Hematopoietic multipotent progenitor cell treated with erythropoietin and hydrocortisone succinate and interleukin-3 and kit ligand, for 15 days (in vitro differentiated cells): Measurements from ENCODE around the gene TMEM147.
A peak's percentile ranks its signal among the peaks of the same experiment; 100 is the strongest.

Experiments
- DNase-seq: peaks from one replicate; pipeline ENCODE4 v3.0.0-alpha.2; 2015; ENCODE audit warnings: low spot score

Gene TMEM147

GRCh38 chr19:35549174-35549788, 3.9 kb downstream of the TMEM147 start:
- peak; percentile 85 for DNase-seq

DNA sequence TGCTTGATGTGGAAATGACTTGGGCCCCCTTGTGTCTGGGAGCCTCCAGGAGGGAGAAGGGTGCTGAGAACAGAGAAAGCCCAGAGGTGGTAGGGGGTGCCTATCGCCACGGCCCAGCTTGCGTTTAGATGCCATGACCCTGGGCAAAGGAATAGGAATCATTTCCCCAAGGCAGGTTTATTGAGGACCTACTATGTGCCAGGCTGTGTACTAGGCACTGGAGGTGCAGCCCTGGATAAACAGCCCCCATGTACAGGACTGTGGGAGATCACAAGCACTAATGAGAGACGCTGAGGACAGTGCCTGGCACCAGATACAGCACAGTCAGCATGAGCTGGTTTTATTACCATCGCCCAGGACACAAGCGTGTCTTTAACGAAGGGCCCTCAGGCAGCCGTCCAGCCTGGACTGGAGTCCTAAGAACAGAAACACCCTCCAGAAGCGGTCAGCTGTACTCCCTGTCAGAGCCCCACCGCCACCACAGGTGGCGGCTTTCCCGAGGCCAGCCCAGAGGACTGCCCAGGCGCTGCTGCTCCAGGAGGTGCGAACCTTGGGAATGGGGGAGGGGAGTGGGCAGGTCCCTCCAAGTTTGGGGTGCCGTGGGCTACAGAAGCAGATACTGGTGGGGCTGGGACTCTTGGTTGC, 4.6 kb downstream of the TMEM147 start:
- no peak for DNase-seq

DNA sequence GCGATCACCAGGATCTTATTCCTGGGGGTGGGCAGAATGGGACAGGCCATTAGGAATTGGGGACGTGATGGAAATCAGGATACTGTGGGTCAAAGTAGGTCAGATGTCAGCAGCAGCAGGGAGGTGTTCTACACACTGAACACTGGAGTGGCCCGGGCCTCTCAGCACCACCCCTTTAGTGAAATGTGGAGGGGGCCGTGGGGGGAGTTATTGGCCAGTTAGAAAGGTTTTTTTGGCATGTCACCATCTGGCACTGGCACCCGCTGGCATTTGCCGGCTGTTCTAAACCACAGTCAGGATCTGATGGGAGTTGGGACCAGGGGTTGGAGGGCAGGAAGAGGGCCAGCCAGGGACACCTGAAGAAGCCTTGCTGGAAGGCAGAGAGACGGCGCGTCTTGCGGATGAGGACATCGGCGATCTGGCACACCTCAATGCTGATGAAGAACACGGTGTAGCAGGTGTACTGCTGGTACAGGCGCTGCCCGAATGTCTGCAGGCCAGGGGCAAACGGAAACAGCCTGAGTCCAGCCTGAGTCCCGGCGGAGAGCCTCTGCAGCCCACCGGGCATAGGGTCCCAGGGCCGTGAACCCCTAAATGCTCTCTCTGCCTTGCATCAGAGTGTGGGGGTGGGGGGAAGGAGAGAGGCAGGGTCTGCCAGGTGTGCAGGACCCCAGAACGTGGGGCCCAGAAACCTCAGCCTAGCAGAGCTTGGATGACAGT, 5.8 kb downstream of the TMEM147 start:
- DNase-seq: no peak

GRCh38 chr19:35552534-35553384, 7.3 kb downstream of the TMEM147 start:
- DNase-seq: no peak

DNA sequence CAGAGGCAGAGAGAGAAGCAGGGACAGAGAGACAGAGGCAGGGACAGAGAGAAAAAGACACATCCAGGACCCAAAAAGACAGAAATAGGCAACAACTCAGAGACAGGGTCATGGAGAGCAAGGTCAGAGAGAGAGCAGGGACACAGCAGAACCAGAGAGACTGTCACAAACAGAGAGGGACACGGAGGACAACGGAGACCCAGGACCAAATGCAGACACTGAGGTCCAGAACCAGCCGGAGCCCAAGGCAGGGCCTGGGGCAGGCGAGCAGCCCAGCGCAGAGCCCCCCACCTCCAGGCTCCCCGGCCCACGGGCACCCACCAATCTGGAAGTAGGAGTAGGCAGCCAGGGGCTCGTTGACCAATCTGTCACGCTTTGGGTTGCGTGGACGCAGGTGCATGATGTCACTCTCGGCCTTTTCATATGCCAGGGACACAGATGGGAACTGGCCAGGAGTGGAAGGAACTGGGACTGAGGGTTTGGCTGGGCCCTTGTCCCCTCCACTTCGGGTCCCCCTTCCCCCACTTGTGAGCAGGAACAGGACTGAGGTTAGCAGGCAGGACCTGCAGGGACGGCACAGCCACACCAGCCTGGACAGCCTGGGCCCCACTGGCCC, 8.1 kb downstream of the TMEM147 start:
- DNase-seq: no peak

- DNase-seq: no peak
Measured at GRCh38 chr19:35554076-35554475, 8.7 kb downstream of the TMEM147 start.

GRCh38 chr19:35555301-35556005, 10.0 kb downstream of the TMEM147 start:
- no peak for DNase-seq

DNA sequence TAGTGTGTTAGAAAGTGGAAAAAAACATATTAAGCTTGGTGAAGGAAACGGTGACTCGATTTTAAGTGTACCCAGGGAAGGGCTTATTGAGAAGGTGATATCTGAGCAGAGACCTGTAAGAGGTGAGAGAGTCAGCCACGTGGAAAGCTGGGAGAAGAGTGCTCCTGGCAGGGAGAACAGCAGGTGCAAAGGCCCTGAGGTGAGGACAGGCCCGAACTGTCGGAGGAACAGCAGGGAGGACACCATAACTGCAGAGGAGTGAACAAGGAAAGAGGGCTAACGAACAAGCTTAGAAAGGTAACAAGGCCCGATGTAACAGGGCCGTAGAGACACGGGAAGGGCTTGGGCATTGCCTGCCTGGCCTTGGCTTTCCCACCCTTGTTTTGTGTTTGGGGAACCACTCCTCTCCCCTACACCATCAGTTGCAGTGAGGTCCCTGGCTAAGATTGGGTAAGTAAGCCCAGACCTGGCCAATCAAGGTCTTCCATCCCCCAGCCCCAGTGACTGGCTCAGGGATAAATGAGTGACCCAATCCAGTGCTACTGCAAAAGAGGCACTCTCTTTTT, 10.7 kb downstream of the TMEM147 start:
- no peak for DNase-seq

GRCh38 chr19:35556846-35557538, 11.6 kb downstream of the TMEM147 start:
- DNase-seq: no peak

DNA sequence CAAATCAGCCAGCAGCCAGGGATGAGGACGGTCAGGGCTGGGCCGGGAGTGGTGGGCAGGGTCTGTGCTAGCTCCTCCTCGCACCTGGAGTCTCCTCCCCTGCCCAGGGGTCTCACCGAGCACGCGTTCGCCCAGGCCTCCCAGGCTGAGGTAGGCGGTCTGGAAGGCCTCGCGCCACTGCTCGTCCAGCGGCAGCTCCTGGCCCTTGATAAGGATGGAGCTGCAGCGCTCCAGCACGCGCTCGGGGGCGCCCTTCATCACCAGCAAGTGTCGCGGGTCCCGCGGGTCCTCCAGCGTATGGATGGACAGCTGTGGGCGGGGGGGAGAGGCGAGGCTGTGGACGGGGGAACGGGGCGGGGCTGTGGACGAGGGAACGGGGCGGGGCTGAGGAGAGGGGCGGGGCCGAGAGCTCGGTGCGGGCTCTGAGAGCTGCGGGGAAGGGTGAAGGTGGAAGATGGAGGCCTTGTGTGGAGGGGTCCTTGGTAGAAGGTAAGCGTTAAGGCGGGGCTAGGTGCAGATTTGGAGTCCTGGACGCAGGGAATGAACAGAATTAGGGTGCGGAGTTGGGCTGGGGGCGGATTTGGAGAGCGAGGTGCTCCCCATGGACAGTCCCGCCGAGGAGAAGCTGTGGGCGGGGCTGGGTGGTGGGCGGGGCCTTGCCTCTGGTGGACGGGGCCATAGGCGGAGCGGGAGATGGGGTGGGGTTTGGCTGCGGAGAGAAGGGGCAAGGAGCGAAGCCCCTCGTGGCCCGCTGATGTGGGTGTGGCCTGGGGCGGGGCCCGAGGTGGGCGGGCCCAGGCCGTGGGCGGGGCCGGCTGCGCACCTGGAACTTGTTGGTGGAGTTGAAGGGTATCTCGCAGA, 12.3 kb downstream of the TMEM147 start:
- DNase-seq: peak; percentile 49

DNA sequence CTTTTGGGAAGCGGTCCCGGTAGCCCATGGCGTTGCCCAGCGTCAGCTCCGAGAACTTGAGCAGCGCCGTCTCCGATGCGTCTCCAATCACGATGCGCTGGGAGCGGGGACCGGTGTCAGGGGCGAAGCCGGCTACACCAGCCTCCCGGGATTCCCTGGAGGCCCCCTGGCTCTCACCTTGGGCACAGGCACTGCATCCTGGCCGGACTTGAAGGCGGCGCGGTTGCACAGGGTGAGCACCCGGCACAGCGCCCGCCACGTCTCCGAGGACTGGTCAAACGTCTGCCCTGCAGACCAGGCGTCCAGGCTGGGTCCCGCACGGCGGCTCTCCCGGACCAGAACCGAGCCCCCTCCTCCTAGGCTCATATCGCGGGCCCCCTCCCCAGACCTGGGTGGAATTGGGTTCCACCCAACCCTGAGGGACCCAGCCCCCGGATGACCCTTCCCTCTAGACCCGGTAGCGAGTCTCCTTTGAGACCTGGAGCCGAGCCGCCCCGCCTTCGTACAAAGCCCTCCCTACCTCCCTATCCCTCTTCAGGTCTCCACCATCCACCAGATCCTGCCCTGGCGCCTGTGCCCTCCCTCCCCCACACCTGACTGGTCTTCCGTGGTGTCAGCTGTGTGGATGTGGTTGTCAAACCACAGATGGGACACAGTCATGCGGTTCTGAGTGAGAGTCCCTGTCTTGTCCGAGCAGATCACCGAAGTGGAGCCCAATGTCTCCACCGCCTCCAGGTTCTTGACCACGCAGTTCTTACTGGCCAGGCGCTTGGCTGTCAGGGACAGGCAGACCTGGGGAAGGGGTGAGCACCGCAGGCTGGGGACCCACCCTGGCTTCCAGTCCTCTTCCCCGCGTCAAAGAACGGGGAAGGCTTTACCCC, 13.2 kb downstream of the TMEM147 start:
- no peak for DNase-seq

DNA sequence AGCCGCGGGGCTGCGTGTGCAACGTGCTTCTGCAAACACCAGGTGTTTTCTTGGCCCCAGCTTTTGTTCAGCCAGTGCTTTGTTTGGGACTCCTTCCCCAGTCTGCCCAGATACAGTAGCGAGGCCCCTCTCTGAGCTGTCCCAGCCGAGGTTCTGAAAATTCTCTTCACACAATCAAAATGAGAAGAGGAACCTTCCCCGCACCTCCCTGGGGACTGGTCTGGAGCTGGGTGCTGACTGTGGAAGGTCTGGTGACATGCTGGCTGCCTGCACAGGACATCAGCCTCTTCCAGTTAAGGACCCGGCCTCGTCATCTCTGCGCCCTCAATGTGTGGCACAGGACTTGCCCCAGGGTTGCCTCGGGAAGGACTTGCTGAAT, 13.8 kb downstream of the TMEM147 start:
- no peak for DNase-seq

- no peak for DNase-seq
Measured at GRCh38 chr19:35559781-35560180, 14.4 kb downstream of the TMEM147 start.

GRCh38 chr19:35560271-35560670, 14.8 kb downstream of the TMEM147 start:
- DNase-seq: no peak

GRCh38 chr19:35560677-35561076, 15.3 kb downstream of the TMEM147 start:
- DNase-seq: no peak

DNA sequence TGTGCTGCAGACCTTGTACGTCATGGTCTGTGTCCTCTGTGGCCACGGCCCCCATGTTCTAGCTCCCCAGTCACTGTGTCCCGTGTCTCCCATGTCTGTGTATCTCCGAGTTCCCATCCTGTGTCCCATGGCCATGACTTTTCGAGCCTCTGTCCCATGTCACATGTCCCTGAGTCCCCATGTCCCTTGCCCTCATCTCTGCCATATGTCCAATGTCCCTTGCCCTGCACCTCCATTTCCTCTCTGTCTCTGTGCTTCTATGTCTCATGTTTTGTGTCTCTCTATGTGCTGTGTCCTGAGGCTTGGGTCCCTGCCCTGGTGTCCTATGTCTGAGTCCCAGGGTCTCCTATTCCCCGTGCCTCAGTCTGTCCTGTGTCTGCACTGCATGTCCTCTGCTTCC, 16.0 kb downstream of the TMEM147 start:
- DNase-seq: no peak

DNA sequence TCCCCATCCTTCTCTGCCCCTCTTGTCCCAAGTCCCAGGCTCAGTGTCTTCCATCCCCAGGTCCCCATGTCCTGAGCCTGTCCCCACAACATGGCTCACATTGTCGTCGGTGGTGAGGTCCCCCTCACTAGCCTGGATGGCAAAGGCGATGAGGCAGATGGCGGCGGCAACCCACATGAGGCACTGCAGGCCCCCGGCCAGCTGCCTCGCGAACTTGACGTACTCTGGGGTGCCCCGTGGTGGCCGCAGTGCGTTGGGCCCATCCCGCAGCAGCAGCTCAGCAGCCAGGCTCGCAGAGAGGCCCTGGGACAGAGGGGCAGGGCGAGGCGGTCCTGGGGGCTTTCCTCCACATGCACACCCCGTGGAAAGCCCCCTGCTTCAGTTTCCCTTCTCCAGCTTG, 16.9 kb downstream of the TMEM147 start:
- DNase-seq: no peak

DNA sequence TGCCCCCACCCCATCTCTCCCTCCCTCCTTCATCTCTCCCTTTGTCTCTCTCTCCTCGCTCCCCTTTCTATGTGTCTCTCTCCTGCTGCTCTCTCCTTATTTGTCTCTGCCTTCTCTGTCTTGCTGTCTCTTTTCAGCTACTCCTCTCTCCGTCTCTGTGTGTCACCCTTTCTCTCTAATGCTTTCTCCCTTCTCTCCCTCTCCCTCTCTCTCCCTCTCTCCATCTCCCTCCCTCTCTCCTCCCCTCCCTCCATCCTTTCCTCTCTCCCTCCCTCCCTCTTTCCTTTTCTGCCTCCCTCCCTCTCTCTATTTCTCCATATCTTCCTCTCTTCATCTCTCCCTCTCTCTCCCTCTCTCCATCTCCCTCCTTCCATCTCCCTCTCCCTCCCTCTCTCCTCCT, 17.4 kb downstream of the TMEM147 start:
- DNase-seq: no peak
